NB4 (cell line): ENCODE data around the gene TRAF4.

ENCODE experiments used
- CTCF ChIP-seq: IDR thresholded peaks from one replicate; pipeline ENCODE4 v1.5.1; 2012; ENCODE audit warnings: low read depth, low read length
- MAX ChIP-seq: IDR thresholded peaks from 2 replicates; pipeline ENCODE4 v1.6.1; 2011; ENCODE audit warnings: low read depth, low read length
- POLR2A ChIP-seq: IDR thresholded peaks from 2 replicates; pipeline ENCODE4 v1.6.1; 2011; ENCODE audit warnings: mild to moderate bottlenecking; ENCODE audit not compliant: insufficient read length; ENCODE audit errors: extremely low read depth

- TF ChIP-seq CTCF: no peak
- no peak for TF ChIP-seq POLR2A
- no peak for TF ChIP-seq MAX
Measured at GRCh38 chr17:28751600-28752366, 8.0 kb downstream of the TRAF4 start.
